OCI-LY1 (cell line): ENCODE measurements around the gene MEPCE.

Experiments
- EZH2 ChIP-seq: fragments of 200-600 bp; sonication (generic), shearing (Covaris generic); IDR thresholded peaks from 2 replicates; pipeline ENCODE4 v1.8.0; 2017; ENCODE audit warnings: borderline replicate concordance, mixed run types, mild to moderate bottlenecking, antibody characterized with exemption, low read length, moderate library complexity, mixed read lengths
- TF ChIP-seq, protein P1 (sequence below): fragments of 200-600 bp; sonication (generic), shearing (Covaris generic); IDR thresholded peaks from 2 replicates; pipeline ENCODE4 v1.5.1; 2017; ENCODE audit warnings: mild to moderate bottlenecking, antibody characterized with exemption, low read length, moderate library complexity, mixed read lengths

DNA sequence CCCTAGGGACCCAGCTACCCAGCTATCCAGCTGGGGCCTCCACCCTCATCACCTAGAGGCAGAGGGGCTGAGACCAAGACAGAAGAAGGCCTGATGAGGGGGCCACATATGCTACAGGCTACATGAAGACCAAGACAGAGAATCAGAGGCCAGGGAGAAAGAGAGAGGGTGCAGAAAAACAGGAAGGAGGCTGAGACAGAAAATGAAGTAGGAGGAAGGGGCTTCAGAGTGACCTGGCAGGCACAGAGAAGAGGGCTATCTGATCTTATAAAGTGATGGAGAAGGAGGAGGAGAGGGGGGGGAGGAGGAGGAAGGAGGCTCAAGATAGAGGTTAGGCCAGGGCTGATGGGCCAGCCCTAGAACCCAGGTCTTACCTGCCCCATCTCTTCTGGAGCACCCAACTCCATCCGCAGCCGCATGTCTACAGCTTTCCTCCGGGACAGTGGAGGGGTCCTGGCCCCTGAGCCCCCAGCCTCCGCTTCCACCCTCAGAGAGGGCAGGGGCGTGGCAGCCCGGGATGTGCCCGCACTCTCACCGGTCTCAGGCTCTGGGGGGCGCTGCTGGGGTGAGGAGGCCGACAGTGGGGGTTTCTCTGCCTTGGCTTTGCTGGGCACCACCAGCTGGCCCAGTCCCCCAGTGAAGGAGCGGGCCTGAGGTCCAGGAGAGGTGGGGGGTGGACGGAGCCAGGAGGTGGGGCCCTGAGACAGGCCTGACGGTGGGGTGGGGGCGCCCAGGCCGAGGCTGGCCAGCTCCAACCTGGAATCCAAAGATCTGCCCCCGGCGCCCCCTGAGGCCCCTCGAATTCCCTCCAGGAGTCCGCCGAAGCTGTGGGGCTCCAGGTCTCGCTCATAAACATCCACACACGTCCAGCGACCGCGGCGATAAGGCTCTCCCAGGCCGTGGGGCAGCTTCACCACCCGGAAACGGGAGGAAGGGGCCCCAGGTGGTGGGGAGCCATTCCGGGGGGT is 47.6 kb downstream of the MEPCE start:
- TF ChIP-seq, protein P1, sequence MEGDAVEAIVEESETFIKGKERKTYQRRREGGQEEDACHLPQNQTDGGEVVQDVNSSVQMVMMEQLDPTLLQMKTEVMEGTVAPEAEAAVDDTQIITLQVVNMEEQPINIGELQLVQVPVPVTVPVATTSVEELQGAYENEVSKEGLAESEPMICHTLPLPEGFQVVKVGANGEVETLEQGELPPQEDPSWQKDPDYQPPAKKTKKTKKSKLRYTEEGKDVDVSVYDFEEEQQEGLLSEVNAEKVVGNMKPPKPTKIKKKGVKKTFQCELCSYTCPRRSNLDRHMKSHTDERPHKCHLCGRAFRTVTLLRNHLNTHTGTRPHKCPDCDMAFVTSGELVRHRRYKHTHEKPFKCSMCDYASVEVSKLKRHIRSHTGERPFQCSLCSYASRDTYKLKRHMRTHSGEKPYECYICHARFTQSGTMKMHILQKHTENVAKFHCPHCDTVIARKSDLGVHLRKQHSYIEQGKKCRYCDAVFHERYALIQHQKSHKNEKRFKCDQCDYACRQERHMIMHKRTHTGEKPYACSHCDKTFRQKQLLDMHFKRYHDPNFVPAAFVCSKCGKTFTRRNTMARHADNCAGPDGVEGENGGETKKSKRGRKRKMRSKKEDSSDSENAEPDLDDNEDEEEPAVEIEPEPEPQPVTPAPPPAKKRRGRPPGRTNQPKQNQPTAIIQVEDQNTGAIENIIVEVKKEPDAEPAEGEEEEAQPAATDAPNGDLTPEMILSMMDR = peak; percentile 71
- no peak for TF ChIP-seq EZH2
